Stimulated activated memory B cell treated with anti-CD40 and anti-IgM and Interleukin-4, amounts not matched to agents 10 μg/mL and 1 μg/mL and 100 μg/mL, for 72 hours (primary cell): ENCODE data around the gene TOP3B.

Experiments used
- ATAC-seq: fragments of 150-1000 bp; cut with Tn5 transposase; 2 replicates; pipeline ENCODE4 v1.10.0; 2021
- H3K27ac Mint-ChIP-seq: one replicate; pipeline ENCODE4 v1.8.0; 2022; ENCODE audit warnings: mild to moderate bottlenecking, mixed read lengths
- H3K27me3 Mint-ChIP-seq: one replicate; pipeline ENCODE4 v1.8.0; 2022; ENCODE audit warnings: mixed read lengths
- H3K36me3 Mint-ChIP-seq: one replicate; pipeline ENCODE4 v1.8.0; 2022; ENCODE audit warnings: mixed read lengths
- H3K4me1 Mint-ChIP-seq: one replicate; pipeline ENCODE4 v1.8.0; 2022; ENCODE audit warnings: mixed read lengths
- H3K4me3 Mint-ChIP-seq: one replicate; pipeline ENCODE4 v1.8.0; 2022; ENCODE audit warnings: mild to moderate bottlenecking, moderate library complexity, mixed read lengths
- H3K9me3 Mint-ChIP-seq: one replicate; pipeline ENCODE4 v1.8.0; 2022; ENCODE audit warnings: mixed read lengths

Gene TOP3B

GRCh38 chr22:21963790-21964211 is 18.8 kb downstream of the TOP3B start:
- H3K27me3 Mint-ChIP-seq = no peaks in the 10 kb centered on the region
- H3K9me3 Mint-ChIP-seq = no peaks in the 10 kb centered on the region
- H3K4me1 Mint-ChIP-seq = no peaks in the 10 kb centered on the region
- H3K36me3 Mint-ChIP-seq = peaks cover 65% of the 10 kb centered on the region
- no peak for ATAC-seq
- H3K4me3 Mint-ChIP-seq = no peak overlapping the region
- H3K27ac Mint-ChIP-seq = no peak overlapping the region

- Mint-ChIP-seq H3K27ac (no peak overlapping the region), H3K36me3 (peaks cover 60% of the 10 kb centered on the region)
Observed at GRCh38 chr22:21963286-21963685, 19.3 kb downstream of the TOP3B start.

GRCh38 chr22:21962655-21962949 is 20.0 kb downstream of the TOP3B start:
- Mint-ChIP-seq H3K36me3 (peaks cover 58% of the 10 kb centered on the region), H3K4me3 (no peak overlapping the region), H3K27ac (no peak overlapping the region), H3K27me3 (no peaks in the 10 kb centered on the region), H3K4me1 (no peaks in the 10 kb centered on the region), H3K9me3 (no peaks in the 10 kb centered on the region)
- ATAC-seq = no peak

More at GRCh38 chr22:21963286-21963685, 19.3 kb downstream of the TOP3B start:
- Mint-ChIP-seq H3K27me3 (no peaks in the 10 kb centered on the region), H3K9me3 (no peaks in the 10 kb centered on the region), H3K4me3 (no peak overlapping the region), H3K4me1 (no peaks in the 10 kb centered on the region)
- no peak for ATAC-seq

- no peaks in the 10 kb centered on the region for H3K27me3 Mint-ChIP-seq
- no peaks in the 10 kb centered on the region for H3K4me1 Mint-ChIP-seq
- H3K9me3 Mint-ChIP-seq = no peaks in the 10 kb centered on the region
- H3K4me3 Mint-ChIP-seq = no peak overlapping the region
- H3K36me3 Mint-ChIP-seq = peaks cover 54% of the 10 kb centered on the region
- ATAC-seq = no peak
- H3K27ac Mint-ChIP-seq = no peak overlapping the region
Observed at GRCh38 chr22:21961886-21962654, 20.5 kb downstream of the TOP3B start.

GRCh38 chr22:21961127-21961867 is 21.3 kb downstream of the TOP3B start:
- H3K27ac Mint-ChIP-seq = no peak overlapping the region
- ATAC-seq = no peak
- H3K4me3 Mint-ChIP-seq = no peak overlapping the region
- no peaks in the 10 kb centered on the region for H3K4me1 Mint-ChIP-seq
- H3K9me3 Mint-ChIP-seq = no peaks in the 10 kb centered on the region
- no peaks in the 10 kb centered on the region for H3K27me3 Mint-ChIP-seq
- H3K36me3 Mint-ChIP-seq = peaks cover 47% of the 10 kb centered on the region

GRCh38 chr22:21960200-21961126 is 22.1 kb downstream of the TOP3B start:
- Mint-ChIP-seq H3K27ac (no peak overlapping the region), H3K4me1 (no peaks in the 10 kb centered on the region), H3K27me3 (no peaks in the 10 kb centered on the region), H3K9me3 (no peaks in the 10 kb centered on the region), H3K36me3 (peaks cover 43% of the 10 kb centered on the region), H3K4me3 (no peak overlapping the region)
- ATAC-seq = no peak

GRCh38 chr22:21959274-21960074 is 23.1 kb downstream of the TOP3B start:
- Mint-ChIP-seq H3K27ac (no peak overlapping the region), H3K4me3 (no peak overlapping the region), H3K36me3 (peaks cover 33% of the 10 kb centered on the region), H3K4me1 (no peaks in the 10 kb centered on the region), H3K9me3 (no peaks in the 10 kb centered on the region), H3K27me3 (no peaks in the 10 kb centered on the region)
- ATAC-seq = no peak

- no peaks in the 10 kb centered on the region for H3K4me1 Mint-ChIP-seq
- no peak for ATAC-seq
- H3K27ac Mint-ChIP-seq = no peak overlapping the region
- no peaks in the 10 kb centered on the region for H3K9me3 Mint-ChIP-seq
- no peak overlapping the region for H3K4me3 Mint-ChIP-seq
- no peaks in the 10 kb centered on the region for H3K27me3 Mint-ChIP-seq
- peaks cover 30% of the 10 kb centered on the region for H3K36me3 Mint-ChIP-seq
Observed at GRCh38 chr22:21958360-21959273, 24.0 kb downstream of the TOP3B start.

- Mint-ChIP-seq H3K9me3 (no peaks in the 10 kb centered on the region), H3K27ac (peak within 1 kb of the TSS; percentile 74), H3K4me3 (peak within 1 kb of the TSS; percentile 92), H3K4me1 (peaks cover 29% of the 10 kb centered on the region), H3K36me3 (no peaks in the 10 kb centered on the region), H3K27me3 (no peaks in the 10 kb centered on the region)
- peak; percentile 89 for ATAC-seq
Observed at GRCh38 chr22:21952586-21953571, 29.7 kb downstream of the TOP3B start, which contains the start of gene PPM1F. PPM1F (minus strand) TSS chr22:21952848; CDS start chr22:21946048, 6,800 bp downstream.

GRCh38 chr22:21951931-21952465 is 30.6 kb downstream of the TOP3B start:
- H3K4me1 Mint-ChIP-seq = peaks cover 38% of the 10 kb centered on the region
- no peaks in the 10 kb centered on the region for H3K9me3 Mint-ChIP-seq
- no peaks in the 10 kb centered on the region for H3K36me3 Mint-ChIP-seq
- H3K4me3 Mint-ChIP-seq = peak overlapping the region; percentile 92
- no peaks in the 10 kb centered on the region for H3K27me3 Mint-ChIP-seq
- peak overlapping the region; percentile 74 for H3K27ac Mint-ChIP-seq
- peak; percentile 49 for ATAC-seq

GRCh38 chr22:21951062-21951461 is 31.5 kb downstream of the TOP3B start:
- Mint-ChIP-seq H3K27ac (no peak overlapping the region), H3K4me3 (no peak overlapping the region), H3K36me3 (peaks cover 1% of the 10 kb centered on the region), H3K27me3 (no peaks in the 10 kb centered on the region), H3K9me3 (no peaks in the 10 kb centered on the region), H3K4me1 (peaks cover 39% of the 10 kb centered on the region)
- ATAC-seq = no peak

- Mint-ChIP-seq H3K4me3 (no peak overlapping the region), H3K27ac (no peak overlapping the region), H3K9me3 (no peaks in the 10 kb centered on the region), H3K4me1 (peaks cover 39% of the 10 kb centered on the region), H3K36me3 (peaks cover 13% of the 10 kb centered on the region), H3K27me3 (no peaks in the 10 kb centered on the region)
- no peak for ATAC-seq
Observed at GRCh38 chr22:21949948-21950347, 32.6 kb downstream of the TOP3B start.

- ATAC-seq = no peak
- no peaks in the 10 kb centered on the region for H3K9me3 Mint-ChIP-seq
- peaks cover 16% of the 10 kb centered on the region for H3K36me3 Mint-ChIP-seq
- no peak overlapping the region for H3K27ac Mint-ChIP-seq
- H3K4me3 Mint-ChIP-seq = no peak overlapping the region
- H3K4me1 Mint-ChIP-seq = peaks cover 39% of the 10 kb centered on the region
- H3K27me3 Mint-ChIP-seq = no peaks in the 10 kb centered on the region
Observed at GRCh38 chr22:21949569-21949918, 33.0 kb downstream of the TOP3B start.
